ENCODE data around the gene FAIM2. TPM values are rescaled to one million over a fixed set of nuclear protein-coding genes. Genes with fewer than 3 reads are reported as not detected.

Gene FAIM2
- total and polyA plus RNA-seq, 2 experiments from 2014 or later = 5.0 to 14.0 TPM

DNA sequence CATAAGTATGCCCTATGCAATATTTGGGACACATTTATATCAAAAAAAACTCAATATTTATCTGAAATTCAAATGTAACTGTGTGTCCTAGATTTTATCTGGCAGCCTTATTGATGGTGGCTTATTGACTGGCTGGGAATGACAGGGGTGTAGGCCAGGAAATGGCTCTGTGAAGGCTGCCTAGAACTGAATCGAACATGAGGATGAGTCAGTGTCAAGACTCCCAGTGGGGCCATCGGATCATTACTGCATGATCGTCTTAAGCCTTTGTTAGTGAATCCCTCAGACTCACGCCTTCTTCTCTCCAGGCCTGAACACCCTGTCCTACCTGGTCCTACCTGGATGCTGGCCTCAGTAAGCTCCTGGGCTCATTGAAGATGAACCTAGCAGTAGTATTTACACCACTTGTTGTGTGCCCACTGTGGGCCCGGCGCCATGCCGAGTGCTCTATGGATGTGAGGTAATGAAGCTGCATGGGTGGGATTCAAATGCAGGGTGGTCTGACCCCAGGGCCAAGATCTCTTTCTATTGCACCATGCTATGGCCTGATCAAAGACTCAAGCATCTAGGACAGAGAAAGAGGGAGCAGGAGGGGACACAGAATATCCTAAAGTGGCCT, 21.0 kb upstream of the FAIM2 start:
- no peaks in the 10 kb centered on the region for H3K9me2 ChIP-seq (replicated peaks; ENCODE audit: insufficient read depth)
- no peak overlapping the region for H3K4me3 ChIP-seq
- H3K4me2 ChIP-seq = no peak overlapping the region
- H4K20me1 ChIP-seq (ENCODE audit: insufficient read depth, poor library complexity, severe bottlenecking) = no peaks in the 10 kb centered on the region
- no peaks in the 10 kb centered on the region for H3K36me3 ChIP-seq (replicated peaks; ENCODE audit: insufficient read depth, low read depth)
- no peaks in the 10 kb centered on the region for H3K4me1 ChIP-seq (ENCODE audit: insufficient read depth)
- WGBS (ENCODE audit: low lambda C conversion rate, missing lambda C conversion rate) = 93% methylated on average over 7 of the region's 7 CpGs
- H3K79me2 ChIP-seq = no peaks in the 10 kb centered on the region
- H3K27me3 ChIP-seq = no peaks in the 10 kb centered on the region
- DNase-seq (ENCODE audit: low spot score) = no peak
- H3K27ac ChIP-seq = no peak overlapping the region
- no peak overlapping the region for H2AFZ ChIP-seq
- TF ChIP-seq, protein P1, sequence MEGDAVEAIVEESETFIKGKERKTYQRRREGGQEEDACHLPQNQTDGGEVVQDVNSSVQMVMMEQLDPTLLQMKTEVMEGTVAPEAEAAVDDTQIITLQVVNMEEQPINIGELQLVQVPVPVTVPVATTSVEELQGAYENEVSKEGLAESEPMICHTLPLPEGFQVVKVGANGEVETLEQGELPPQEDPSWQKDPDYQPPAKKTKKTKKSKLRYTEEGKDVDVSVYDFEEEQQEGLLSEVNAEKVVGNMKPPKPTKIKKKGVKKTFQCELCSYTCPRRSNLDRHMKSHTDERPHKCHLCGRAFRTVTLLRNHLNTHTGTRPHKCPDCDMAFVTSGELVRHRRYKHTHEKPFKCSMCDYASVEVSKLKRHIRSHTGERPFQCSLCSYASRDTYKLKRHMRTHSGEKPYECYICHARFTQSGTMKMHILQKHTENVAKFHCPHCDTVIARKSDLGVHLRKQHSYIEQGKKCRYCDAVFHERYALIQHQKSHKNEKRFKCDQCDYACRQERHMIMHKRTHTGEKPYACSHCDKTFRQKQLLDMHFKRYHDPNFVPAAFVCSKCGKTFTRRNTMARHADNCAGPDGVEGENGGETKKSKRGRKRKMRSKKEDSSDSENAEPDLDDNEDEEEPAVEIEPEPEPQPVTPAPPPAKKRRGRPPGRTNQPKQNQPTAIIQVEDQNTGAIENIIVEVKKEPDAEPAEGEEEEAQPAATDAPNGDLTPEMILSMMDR (IDR thresholded peaks at IDR 0.05; ENCODE audit: poor library complexity) = no peak
- TF ChIP-seq EZH2 (IDR thresholded peaks at IDR 0.05; ENCODE audit: borderline replicate concordance) (no peak), EZH2phosphoT487 (IDR thresholded peaks at IDR 0.05; ENCODE audit: low read depth, severe bottlenecking, unreplicated experiment) (no peak)
- H3K9me3 ChIP-seq (ENCODE audit: low read depth) = no peaks in the 10 kb centered on the region

DNA sequence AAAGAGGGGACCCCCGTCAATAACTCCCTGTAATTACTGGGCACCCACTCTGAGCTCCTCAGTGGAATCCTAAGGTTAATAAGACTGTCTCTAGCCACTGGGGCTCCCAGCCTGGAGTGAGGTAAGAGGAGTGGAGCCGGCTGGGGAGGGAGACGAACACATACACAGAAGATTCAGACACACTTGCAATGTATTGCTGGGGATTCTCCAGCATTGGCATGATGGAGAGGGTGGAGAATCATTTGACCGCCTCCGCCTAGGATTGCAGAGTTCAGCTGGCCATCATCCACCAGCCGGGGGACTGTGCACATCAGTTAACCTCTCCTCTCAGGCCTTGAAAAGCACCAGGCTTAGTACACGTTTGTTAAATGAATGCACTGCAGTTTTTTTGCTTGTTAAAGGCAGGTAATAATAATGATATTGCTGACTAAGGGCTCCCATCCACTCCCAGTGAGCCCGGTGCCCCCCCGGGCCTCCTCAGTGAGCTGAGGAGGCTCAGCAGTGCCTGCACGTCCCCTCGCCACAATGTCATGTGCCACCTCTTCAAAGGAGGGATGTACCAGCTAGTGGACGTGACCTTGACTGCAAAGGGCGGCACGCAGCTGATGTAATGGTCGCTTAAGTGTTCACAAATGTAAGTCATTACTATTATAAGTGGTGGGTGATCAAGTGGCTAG, 20.3 kb upstream of the FAIM2 start:
- WGBS (ENCODE audit: low lambda C conversion rate, missing lambda C conversion rate) = 93% methylated on average over 15 of the region's 15 CpGs
- Histone ChIP-seq H3K9me3 (ENCODE audit: low read depth) (no peaks in the 10 kb centered on the region), H2AFZ (no peak overlapping the region), H3K27me3 (no peaks in the 10 kb centered on the region), H3K9me2 (replicated peaks; ENCODE audit: insufficient read depth) (no peaks in the 10 kb centered on the region), H3K79me2 (no peaks in the 10 kb centered on the region), H3K4me2 (no peak overlapping the region), H3K4me3 (no peak overlapping the region), H3K36me3 (replicated peaks; ENCODE audit: insufficient read depth, low read depth) (no peaks in the 10 kb centered on the region), H3K27ac (no peak overlapping the region), H3K4me1 (ENCODE audit: insufficient read depth) (no peaks in the 10 kb centered on the region), H4K20me1 (ENCODE audit: insufficient read depth, poor library complexity, severe bottlenecking) (no peaks in the 10 kb centered on the region)
- no peak for TF ChIP-seq EZH2phosphoT487 (IDR thresholded peaks at IDR 0.05; ENCODE audit: low read depth, severe bottlenecking, unreplicated experiment)
- TF ChIP-seq, protein P1 (IDR thresholded peaks at IDR 0.05; ENCODE audit: poor library complexity) = no peak
- no peak for TF ChIP-seq EZH2 (IDR thresholded peaks at IDR 0.05; ENCODE audit: borderline replicate concordance)
- DNase-seq (ENCODE audit: low spot score) = no peak

DNA sequence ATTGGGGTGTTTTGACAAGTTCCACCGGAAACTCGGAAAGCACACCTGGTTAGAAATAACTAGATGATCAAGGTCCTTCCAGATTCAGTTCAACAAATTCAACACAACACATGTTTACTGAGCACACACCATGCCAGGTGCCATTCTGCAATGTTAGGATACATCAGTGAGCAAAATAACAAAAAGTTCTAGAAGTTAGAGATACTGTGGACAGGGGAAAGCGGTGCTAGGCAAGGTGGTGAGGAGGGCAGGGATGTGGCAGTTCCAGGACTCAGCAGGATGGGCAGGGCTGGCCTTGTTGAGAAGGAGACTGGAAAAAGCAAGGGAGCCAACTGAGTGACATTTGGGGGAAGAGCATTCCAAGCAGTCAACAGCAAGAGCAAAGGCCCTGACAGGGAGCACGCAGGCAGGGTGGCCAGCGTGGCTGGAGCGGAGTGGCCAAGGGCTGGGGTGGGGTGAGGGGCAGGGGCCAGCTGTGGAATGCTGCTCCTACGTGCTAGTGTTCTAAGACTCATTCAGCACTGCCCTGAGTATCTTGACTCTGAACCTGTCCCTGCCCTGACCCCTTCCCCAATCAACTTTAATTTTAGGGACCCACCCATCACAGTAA, 19.4 kb upstream of the FAIM2 start:
- Histone ChIP-seq H3K27me3 (no peaks in the 10 kb centered on the region), H3K9me2 (replicated peaks; ENCODE audit: insufficient read depth) (no peaks in the 10 kb centered on the region), H3K4me1 (ENCODE audit: insufficient read depth) (no peaks in the 10 kb centered on the region), H3K4me3 (no peak overlapping the region), H3K36me3 (replicated peaks; ENCODE audit: insufficient read depth, low read depth) (no peaks in the 10 kb centered on the region), H4K20me1 (ENCODE audit: insufficient read depth, poor library complexity, severe bottlenecking) (no peaks in the 10 kb centered on the region), H3K9me3 (ENCODE audit: low read depth) (no peaks in the 10 kb centered on the region), H3K27ac (no peak overlapping the region), H3K79me2 (no peaks in the 10 kb centered on the region), H2AFZ (no peak overlapping the region), H3K4me2 (no peak overlapping the region)
- TF ChIP-seq, protein P1 (IDR thresholded peaks at IDR 0.05; ENCODE audit: poor library complexity) = no peak
- TF ChIP-seq EZH2 (IDR thresholded peaks at IDR 0.05; ENCODE audit: borderline replicate concordance) = no peak
- TF ChIP-seq EZH2phosphoT487 (IDR thresholded peaks at IDR 0.05; ENCODE audit: low read depth, severe bottlenecking, unreplicated experiment) = no peak
- 85% methylated on average over 7 of the region's 7 CpGs for WGBS (ENCODE audit: low lambda C conversion rate, missing lambda C conversion rate)
- DNase-seq (ENCODE audit: low spot score) = no peak

Measured in hepatocyte (in vitro differentiated cells).